Loucy (cell line): ENCODE measurements around the gene INPP5D.

ENCODE experiments used
- H2AFZ ChIP-seq: fragments of 200-600 bp; sonication (generic); 2 replicates; pipeline ENCODE4 v1.6.0; 2016; ENCODE audit warnings: antibody characterized with exemption, mild to moderate bottlenecking, low read length, moderate library complexity
- H3F3A ChIP-seq: fragments of 200-600 bp; 2 replicates; pipeline ENCODE4 v1.6.0; 2016; ENCODE audit warnings: antibody characterized with exemption, low read depth, mild to moderate bottlenecking
- H3K27me3 ChIP-seq: fragments of 200-600 bp; sonication (generic); 2 replicates; pipeline ENCODE4 v1.6.1; 2014; ENCODE audit warnings: low read length, mild to moderate bottlenecking; ENCODE audit not compliant: insufficient read depth, poor library complexity, severe bottlenecking
- H3K36me3 ChIP-seq: fragments of 200-600 bp; sonication (generic); 2 replicates; pipeline ENCODE4 v1.6.1; 2016; ENCODE audit warnings: low read length; ENCODE audit not compliant: insufficient read depth
- H3K4me1 ChIP-seq: fragments of 200-600 bp; sonication (generic); 2 replicates; pipeline ENCODE4 v1.5.1; 2014; ENCODE audit warnings: low read length, mild to moderate bottlenecking; ENCODE audit not compliant: insufficient read depth, poor library complexity, severe bottlenecking
- H3K4me2 ChIP-seq: fragments of 200-600 bp; sonication (generic); 2 replicates; pipeline ENCODE4 v1.6.0; 2014; ENCODE audit warnings: antibody characterized with exemption, low read length, low read depth, mild to moderate bottlenecking; ENCODE audit not compliant: poor library complexity, severe bottlenecking
- H3K4me3 ChIP-seq: fragments of 200-600 bp; sonication (generic); 2 replicates; pipeline ENCODE4 v1.5.1; 2014; ENCODE audit warnings: low read length, mild to moderate bottlenecking, mixed read lengths; ENCODE audit not compliant: poor library complexity, severe bottlenecking
- H3K79me2 ChIP-seq: fragments of 200-600 bp; sonication (generic); 2 replicates; pipeline ENCODE4 v1.6.1; 2014; ENCODE audit warnings: low read length; ENCODE audit not compliant: insufficient read depth
- H3K9ac ChIP-seq: fragments of 200-600 bp; sonication (generic); 2 replicates; pipeline ENCODE4 v1.6.0; 2014; ENCODE audit warnings: mild to moderate bottlenecking, low read depth, low read length, moderate library complexity; ENCODE audit not compliant: poor library complexity, severe bottlenecking
- H3K9me2 ChIP-seq: fragments of 200-600 bp; sonication (generic); replicated peaks from 2 replicates; pipeline ENCODE4 v1.6.1; 2016; ENCODE audit warnings: low read depth, low read length, mixed read lengths
- H3K9me3 ChIP-seq: fragments of 200-600 bp; sonication (generic); 2 replicates; pipeline ENCODE4 v1.6.1; 2014; ENCODE audit warnings: mild to moderate bottlenecking, antibody characterized with exemption, low read length, low read depth; ENCODE audit not compliant: insufficient read depth
- H4K20me1 ChIP-seq: fragments of 200-600 bp; sonication (generic); 2 replicates; pipeline ENCODE4 v1.6.0; 2014; ENCODE audit warnings: antibody characterized with exemption, low read length, mild to moderate bottlenecking; ENCODE audit not compliant: insufficient read depth, poor library complexity, severe bottlenecking
- EZH2phosphoT487 ChIP-seq: fragments of 200-600 bp; IDR thresholded peaks from 2 replicates; pipeline ENCODE4 v1.6.1; 2018; ENCODE audit warnings: antibody characterized with exemption, mild to moderate bottlenecking, moderate library complexity, borderline replicate concordance
- TF ChIP-seq, protein P1 (sequence below): fragments of 200-600 bp; sonication (generic); conservative IDR thresholded peaks from 2 replicates; pipeline ENCODE4 v1.5.1; 2014; ENCODE audit warnings: mild to moderate bottlenecking, antibody characterized with exemption, low read length

The INPP5D gene

GRCh38 chr2:233168445-233168844 is 108.3 kb downstream of the INPP5D start:
- Histone ChIP-seq H3K4me2 (no peak overlapping the region), H3K9ac (no peak overlapping the region), H3K4me3 (no peak overlapping the region), H3K27me3 (no peaks in the 10 kb centered on the region), H4K20me1 (no peaks in the 10 kb centered on the region), H3F3A (no peaks in the 10 kb centered on the region), H3K36me3 (peaks cover 84% of the 10 kb centered on the region; the same call in 1 of the 2 replicates), H3K9me2 (no peaks in the 10 kb centered on the region), H3K79me2 (no peaks in the 10 kb centered on the region), H2AFZ (no peak overlapping the region), H3K4me1 (peaks cover 7% of the 10 kb centered on the region), H3K9me3 (no peaks in the 10 kb centered on the region)
- TF ChIP-seq, protein P1, sequence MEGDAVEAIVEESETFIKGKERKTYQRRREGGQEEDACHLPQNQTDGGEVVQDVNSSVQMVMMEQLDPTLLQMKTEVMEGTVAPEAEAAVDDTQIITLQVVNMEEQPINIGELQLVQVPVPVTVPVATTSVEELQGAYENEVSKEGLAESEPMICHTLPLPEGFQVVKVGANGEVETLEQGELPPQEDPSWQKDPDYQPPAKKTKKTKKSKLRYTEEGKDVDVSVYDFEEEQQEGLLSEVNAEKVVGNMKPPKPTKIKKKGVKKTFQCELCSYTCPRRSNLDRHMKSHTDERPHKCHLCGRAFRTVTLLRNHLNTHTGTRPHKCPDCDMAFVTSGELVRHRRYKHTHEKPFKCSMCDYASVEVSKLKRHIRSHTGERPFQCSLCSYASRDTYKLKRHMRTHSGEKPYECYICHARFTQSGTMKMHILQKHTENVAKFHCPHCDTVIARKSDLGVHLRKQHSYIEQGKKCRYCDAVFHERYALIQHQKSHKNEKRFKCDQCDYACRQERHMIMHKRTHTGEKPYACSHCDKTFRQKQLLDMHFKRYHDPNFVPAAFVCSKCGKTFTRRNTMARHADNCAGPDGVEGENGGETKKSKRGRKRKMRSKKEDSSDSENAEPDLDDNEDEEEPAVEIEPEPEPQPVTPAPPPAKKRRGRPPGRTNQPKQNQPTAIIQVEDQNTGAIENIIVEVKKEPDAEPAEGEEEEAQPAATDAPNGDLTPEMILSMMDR = no peak

GRCh38 chr2:233168919-233169318 is 108.8 kb downstream of the INPP5D start:
- Histone ChIP-seq H3K9me3 (no peaks in the 10 kb centered on the region), H3K9me2 (no peaks in the 10 kb centered on the region), H3K36me3 (peaks cover 83% of the 10 kb centered on the region; the same call in 1 of the 2 replicates), H4K20me1 (no peaks in the 10 kb centered on the region), H3K9ac (no peak overlapping the region), H2AFZ (no peak overlapping the region), H3K79me2 (no peaks in the 10 kb centered on the region), H3K27me3 (no peaks in the 10 kb centered on the region), H3K4me3 (no peak overlapping the region), H3K4me2 (no peak overlapping the region), H3K4me1 (peaks cover 7% of the 10 kb centered on the region), H3F3A (no peaks in the 10 kb centered on the region)
- TF ChIP-seq, protein P1 = no peak
- no peak for TF ChIP-seq EZH2phosphoT487

DNA sequence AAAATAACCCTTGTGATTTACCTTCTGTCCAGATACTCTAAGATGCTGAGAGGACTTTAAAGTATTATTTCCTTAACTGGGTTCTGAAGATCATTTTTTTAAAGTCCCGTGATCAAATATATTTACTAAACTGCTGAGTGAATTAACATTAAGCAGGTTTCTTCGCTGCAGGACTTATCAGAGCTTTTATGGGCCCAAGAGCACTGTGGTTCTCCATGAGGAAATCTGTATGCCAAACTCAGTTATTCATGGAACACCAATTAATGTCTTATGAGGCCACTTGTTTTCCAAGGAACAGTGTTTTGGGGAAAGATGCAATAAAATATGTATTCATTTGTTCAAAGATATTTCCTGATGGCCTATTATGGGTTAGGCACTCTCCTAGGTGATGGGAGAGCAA is 111.2 kb downstream of the INPP5D start:
- Histone ChIP-seq H4K20me1 (no peaks in the 10 kb centered on the region), H3F3A (no peaks in the 10 kb centered on the region), H3K4me1 (no peaks in the 10 kb centered on the region), H2AFZ (no peak overlapping the region), H3K4me3 (no peak overlapping the region), H3K36me3 (peaks cover 77% of the 10 kb centered on the region; the same call in 1 of the 2 replicates), H3K27me3 (no peaks in the 10 kb centered on the region), H3K9ac (no peak overlapping the region), H3K9me3 (no peaks in the 10 kb centered on the region), H3K79me2 (no peaks in the 10 kb centered on the region), H3K9me2 (no peaks in the 10 kb centered on the region), H3K4me2 (no peak overlapping the region)
- no peak for TF ChIP-seq EZH2phosphoT487
- TF ChIP-seq, protein P1 = no peak
